GM19240 (cell line): Measurements from ENCODE around the gene SLC12A8.

ENCODE experiments used
- DNase-seq: peaks from one replicate; pipeline ENCODE4 v3.0.0; 2011; ENCODE audit warnings: low spot score; ENCODE audit not compliant: insufficient read length

SLC12A8 gene

DNA sequence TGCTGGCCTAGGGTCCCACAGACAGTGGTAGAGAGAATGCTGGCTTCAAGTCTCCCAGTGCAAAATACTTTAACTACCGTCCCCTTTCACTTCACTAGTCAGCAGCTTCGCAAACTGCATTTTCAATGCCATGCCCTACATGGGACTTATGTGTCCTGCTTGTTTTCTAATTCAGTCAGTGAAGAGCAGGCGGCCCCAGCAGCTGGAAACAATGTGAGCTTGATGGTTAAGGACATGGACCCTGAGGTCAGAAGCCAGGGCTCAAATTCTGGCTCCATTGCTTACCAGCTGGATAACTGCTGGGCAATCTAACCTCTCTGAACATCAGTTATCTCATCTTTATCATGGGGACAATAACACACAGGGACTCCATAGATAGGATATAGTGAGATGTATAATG lies 58.4 kb downstream of the SLC12A8 start:
- DNase-seq = no peak

DNA sequence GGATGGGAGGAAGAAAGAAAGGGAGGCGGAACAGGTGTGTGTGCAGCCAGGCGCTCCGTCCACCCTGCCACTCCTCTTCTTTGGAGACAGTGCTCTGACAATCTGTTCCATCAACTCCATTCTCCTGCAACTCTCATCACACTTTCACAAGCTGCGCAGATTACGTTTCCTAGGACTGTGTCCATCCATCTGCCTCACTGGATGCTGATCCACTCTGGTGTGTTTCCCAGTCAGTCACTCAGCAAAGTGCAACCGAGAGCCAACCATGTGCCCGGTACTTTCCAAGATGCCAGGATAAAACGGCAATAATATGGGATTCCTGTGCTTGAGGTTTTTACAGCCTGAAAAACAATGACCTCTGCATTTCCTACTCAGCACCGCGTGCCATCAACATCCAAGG lies 59.6 kb downstream of the SLC12A8 start:
- no peak for DNase-seq

DNA sequence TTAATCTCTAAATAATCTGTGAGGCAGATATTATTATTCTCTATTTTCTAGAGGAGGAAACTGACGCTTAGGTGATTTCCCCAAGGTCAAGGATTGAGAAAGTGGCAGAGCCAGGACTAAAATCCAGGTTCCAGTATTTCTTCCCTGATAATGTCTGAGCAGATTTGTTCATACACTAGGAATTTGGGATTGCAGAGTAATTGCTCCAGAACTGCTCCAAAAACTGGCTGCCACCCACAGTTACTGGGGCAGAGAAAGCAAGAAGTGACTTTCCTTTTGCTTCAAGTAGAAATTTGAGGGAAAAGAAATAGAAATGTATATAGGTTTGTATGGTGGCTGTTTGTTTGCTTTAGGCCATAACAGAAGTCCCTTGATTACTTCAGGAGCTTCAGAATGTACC lies 60.6 kb downstream of the SLC12A8 start:
- no peak for DNase-seq

GRCh38 chr3:125151442-125151817 lies 61.1 kb downstream of the SLC12A8 start:
- no peak for DNase-seq

GRCh38 chr3:125150525-125151441 lies 61.8 kb downstream of the SLC12A8 start:
- DNase-seq = no peak

DNA sequence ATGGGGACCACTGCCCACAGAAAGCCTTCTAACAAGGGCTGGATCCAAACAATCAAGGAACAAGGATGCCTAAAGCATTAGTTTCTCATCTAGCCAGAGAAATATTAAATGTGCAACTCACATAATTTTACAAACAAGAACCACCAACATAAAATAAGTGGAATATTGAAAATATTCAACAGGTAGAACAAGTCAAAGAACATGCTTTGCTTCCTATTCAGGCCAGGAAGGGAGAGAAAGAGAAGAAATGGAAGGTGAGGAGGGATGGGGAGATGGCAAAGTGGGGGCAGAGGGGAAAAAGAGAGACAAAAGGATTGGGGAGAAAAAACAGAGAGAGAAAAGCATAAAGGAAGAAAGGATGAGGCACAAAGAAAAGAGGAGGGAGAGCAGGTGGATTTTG lies 63.1 kb downstream of the SLC12A8 start:
- no peak for DNase-seq

DNA sequence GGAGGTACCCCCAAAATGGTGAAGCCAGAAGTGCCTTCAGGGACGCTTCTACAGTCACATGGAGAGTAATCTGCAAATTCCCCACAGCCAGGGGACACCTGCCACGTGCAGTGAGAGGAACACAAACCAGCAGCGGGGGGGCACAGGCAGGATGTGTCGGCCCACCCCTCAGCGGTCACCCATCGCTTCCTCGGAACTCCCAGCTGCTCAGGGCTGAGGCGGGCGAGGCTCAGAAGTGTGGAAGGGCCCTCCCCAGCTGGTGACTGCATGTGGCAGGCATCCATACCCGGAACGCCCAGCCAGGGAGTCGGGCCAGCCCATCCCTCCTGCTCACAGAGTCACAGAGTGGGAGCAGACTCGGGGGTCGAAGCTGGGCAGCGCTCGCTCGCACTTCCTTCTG lies 63.7 kb downstream of the SLC12A8 start:
- no peak for DNase-seq

DNA sequence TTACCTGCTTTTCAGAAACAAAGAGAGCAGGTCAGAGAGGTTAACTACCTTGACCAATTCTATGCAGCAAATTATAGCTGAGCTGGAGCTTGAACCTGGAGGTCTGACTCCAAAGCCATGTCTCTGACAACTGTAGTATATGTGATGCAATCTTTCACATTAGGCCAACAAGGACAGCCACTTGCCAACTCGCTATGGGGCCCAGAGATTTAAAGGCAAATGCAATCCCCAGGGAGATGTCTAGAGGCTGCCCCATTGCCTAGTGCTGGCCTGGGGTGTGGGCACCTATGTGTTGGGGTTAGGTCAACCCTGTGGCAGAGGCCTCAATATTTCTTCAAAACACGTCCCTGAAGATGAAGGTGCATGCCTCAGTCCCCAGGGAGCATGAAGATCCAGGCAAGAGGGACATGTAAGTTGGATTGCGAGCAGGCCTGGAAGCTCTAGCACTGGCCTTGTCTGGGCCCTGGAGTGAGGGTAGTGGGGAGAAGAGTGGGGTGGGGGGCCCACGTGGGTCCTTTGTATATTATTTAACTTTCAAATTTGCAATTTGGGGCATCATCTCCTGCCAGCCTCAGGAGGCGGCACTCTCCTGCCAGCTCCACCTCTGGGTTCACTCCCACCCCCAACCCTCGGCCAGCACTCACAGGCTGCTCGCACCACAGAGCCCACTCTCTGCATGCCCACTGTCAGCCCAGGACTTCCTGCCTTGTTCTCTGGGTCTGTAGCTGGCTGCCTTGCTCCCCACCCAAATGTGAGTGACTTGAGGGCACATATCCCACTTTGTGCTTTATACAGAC lies 64.3 kb downstream of the SLC12A8 start:
- no peak for DNase-seq

- no peak for DNase-seq
Observed at GRCh38 chr3:125147491-125147820, 65.1 kb downstream of the SLC12A8 start.

- no peak for DNase-seq
Observed at GRCh38 chr3:125146626-125147490, 65.7 kb downstream of the SLC12A8 start.

DNA sequence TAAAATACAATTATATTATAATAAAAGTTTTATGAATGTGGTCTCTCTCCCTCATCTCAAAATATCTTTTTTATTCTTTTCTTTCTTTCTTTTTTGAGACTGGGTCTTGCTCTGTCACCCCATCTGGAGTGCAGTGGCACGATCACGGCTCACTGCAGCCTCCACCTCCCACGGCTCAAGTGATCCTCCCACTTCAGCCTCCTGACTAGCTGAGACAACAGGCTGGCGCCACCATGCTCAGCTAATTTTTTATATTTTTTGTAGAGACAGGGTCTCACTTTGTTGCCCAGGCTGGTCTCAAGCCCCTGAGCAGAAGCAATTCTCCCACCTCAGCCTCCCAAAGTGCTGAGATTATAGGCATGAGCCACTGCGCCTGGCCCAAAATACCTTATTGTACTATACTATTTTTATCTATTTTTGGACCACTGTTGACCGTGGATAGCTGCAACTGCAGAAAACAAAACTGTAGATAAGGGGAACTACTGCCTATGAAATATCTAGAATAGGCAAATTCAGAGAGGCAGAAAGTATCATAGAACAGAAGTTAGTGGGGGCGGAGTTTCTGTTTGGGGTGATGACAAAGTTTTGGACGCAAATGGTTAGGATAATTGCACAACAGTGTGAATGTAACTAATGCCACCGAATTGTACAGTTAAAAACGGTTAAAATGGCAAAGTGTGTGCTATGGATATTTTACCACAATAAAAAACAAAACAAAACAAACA lies 66.6 kb downstream of the SLC12A8 start:
- no peak for DNase-seq

DNA sequence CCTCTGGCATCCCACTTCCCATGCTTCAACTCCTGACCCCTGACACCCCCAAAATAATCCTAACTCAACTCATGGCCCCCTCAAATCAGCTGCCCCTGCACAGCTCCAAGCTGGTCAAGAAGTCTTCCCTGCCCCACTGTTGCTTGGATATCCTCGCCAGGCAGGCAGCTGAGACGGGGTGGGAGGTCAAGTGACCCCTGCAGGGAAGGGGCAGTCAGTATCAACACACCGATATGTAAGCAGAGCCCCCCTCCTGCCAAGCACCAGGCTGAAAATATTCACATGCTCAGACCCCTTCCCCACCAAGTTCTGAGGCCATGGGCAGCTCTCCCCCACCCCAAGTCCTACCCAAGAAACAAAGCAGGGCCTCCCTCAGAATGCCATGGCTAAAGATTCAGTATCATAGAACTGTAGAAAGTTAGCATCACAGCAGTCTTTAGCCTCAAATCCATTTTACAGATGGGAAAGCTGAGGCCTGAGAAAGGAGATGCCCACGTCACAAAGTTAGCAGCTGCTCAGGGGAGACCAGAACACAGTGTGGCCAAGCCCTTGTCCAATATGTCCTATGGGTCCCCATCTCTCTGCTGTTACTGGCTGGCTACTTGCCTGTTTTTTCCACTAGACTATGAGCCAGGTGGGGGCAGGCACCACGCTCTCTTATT lies 67.8 kb downstream of the SLC12A8 start:
- no peak for DNase-seq

- no peak for DNase-seq
Observed at GRCh38 chr3:125143982-125144652, 68.4 kb downstream of the SLC12A8 start.

- DNase-seq = no peak
Observed at GRCh38 chr3:125143538-125143937, 69.0 kb downstream of the SLC12A8 start.

DNA sequence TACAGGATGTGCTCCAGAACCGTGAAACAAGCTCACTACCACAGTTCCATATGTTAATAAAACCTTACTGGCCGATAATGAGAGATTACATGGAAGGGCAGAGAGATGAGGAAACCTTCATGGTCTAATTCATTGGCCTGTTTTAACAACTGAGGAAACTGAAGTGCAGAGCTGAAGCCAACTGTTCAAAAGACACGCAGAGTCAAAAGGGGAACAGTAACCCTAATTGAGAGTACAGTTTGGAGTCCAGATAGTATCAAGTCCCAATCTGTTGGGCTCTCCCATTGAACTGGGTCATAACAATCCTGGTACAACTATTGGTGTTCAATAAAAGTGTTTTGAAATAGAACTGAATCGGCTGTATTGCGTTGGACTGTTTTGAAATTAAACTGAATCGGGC lies 69.6 kb downstream of the SLC12A8 start:
- DNase-seq = no peak

GRCh38 chr3:125142420-125142778 lies 70.1 kb downstream of the SLC12A8 start:
- no peak for DNase-seq

- no peak for DNase-seq
Observed at GRCh38 chr3:125141596-125142419, 70.7 kb downstream of the SLC12A8 start.

DNA sequence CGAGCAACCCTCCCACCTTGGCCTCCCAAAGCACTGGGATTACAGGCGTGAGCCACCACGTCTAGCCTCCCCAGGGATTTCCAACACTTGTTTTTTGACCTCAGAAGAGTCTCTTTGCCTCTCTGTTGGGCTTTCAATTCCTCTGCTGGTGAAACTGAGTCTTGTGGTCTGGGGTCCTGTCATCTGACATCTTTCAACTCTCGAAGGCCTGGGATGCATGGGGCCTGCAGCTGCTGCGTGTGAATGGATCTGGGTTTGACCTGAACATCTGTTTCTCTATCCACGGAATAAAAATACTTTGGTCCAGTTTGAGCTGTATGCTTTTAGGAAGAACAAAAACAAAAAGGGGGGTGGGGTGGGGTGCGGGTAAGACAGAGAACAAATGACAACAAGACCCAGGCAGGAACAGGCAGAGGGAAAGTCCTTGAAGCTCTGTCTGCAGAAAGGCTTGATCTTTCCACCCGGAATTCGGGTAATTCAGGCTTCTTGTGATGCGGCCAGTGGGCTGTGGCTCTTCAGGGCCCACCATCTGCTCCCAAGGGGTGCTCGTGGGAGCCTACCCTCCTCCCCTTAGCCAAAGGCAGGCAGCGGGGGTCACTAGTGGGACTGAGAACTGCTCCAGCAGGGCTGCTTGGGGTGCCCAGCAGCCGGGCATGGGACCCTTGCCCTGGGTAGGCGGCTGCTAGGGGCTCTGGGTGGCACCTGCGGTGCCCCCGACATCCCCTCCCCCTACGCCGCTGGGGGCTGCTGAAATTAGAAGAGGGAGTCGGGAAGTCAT lies 71.5 kb downstream of the SLC12A8 start:
- DNase-seq = no peak
